GM23338 (cell line): ENCODE measurements around the gene SRRT.

Experiments
- CREB1 ChIP-seq: fragments of 250-450 bp; sonication (Bioruptor Pico); IDR thresholded peaks from 2 replicates; pipeline ENCODE4 v1.5.0; 2020; ENCODE audit warnings: low read depth, mild to moderate bottlenecking, moderate library complexity
- EZH2 ChIP-seq: fragments of 200-600 bp; sonication (generic); IDR thresholded peaks from one replicate; pipeline ENCODE4 v1.8.0; 2017; ENCODE audit warnings: antibody characterized with exemption, mild to moderate bottlenecking, low read depth; ENCODE audit not compliant: unreplicated experiment
- JUNB ChIP-seq: IDR thresholded peaks from one replicate; pipeline ENCODE4 v1.6.1; 2016; ENCODE audit warnings: antibody characterized with exemption; ENCODE audit not compliant: unreplicated experiment
- TF ChIP-seq, protein P1 (sequence below), 2 experiments: fragments of 200-600 bp in 1 of 2; sonication (generic) in 1 of 2; conservative IDR thresholded peaks; 2 replicates each; pipeline versions ENCODE4 v1.5.1 to v1.6.1; 2016 to 2017; ENCODE audit warnings: antibody characterized with exemption in 2 of 2, low read depth in 2 of 2, mild to moderate bottlenecking in 2 of 2, moderate library complexity in 1 of 2

DNA sequence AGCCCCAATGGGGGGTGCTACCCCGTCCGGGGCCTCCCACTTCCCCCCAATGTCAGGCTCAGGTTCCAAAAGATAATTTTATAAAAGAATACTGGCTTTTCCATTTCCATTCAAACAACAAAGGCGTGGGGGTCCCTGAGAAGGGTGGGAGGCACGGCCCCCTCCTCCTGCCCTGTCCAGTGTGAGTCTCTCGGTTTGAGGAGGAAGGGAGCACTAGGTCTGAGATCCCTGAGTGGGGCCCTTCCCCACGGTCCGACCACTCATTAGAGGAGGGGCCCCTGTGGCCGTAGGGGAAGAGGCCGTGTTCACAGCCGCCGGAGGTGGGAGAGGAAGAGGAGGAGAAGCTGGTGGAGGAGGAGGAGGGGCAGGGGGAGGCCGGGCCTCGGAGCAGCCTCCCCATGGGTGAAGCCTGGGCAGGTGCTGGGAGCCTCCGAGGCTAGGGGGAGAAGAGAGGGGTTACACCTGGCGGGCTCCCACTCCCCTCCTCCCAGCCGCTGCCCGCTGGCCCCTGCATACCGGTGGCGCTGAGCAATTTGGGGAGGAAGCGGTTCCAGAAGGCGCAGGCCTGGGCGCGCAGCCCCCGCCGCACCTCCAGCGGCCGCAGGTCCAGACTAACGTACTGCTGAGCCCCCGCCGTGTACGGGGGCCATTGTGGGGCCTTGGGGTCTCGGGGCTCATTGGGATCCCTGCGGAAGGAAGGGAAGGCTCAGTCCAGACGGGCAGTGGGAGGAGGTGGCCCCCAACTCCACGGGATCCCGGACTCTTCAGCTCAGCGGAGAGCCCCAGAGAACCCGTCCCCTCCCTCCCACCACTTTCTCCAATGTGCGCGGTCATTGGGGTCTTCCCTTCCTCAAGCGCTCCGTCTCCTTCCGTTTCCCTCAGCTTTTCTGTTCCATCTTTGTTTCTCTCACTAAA, 16.0 kb downstream of the SRRT start:
- TF ChIP-seq, protein P1, sequence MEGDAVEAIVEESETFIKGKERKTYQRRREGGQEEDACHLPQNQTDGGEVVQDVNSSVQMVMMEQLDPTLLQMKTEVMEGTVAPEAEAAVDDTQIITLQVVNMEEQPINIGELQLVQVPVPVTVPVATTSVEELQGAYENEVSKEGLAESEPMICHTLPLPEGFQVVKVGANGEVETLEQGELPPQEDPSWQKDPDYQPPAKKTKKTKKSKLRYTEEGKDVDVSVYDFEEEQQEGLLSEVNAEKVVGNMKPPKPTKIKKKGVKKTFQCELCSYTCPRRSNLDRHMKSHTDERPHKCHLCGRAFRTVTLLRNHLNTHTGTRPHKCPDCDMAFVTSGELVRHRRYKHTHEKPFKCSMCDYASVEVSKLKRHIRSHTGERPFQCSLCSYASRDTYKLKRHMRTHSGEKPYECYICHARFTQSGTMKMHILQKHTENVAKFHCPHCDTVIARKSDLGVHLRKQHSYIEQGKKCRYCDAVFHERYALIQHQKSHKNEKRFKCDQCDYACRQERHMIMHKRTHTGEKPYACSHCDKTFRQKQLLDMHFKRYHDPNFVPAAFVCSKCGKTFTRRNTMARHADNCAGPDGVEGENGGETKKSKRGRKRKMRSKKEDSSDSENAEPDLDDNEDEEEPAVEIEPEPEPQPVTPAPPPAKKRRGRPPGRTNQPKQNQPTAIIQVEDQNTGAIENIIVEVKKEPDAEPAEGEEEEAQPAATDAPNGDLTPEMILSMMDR (conservative IDR thresholded peaks at IDR 0.05; ENCODE audit: low read depth in 2 of 2): no peak; a peak in 1 of 4 replicates
- TF ChIP-seq CREB1 (CRISPR knock-in tag): no peak
- no peak for TF ChIP-seq JUNB
- no peak for TF ChIP-seq EZH2
